Fibroblast of skin of left biceps (primary cell): ENCODE measurements around the gene TANGO2.

Experiments
- DNase-seq, 2 experiments: peaks; one replicate each; pipeline ENCODE4 v3.0.0-alpha.2; 2013; ENCODE audit warnings: low read depth in 2 of 2

The TANGO2 gene

GRCh38 chr22:20011993-20012740 lies 8.7 kb upstream of the TANGO2 start:
- DNase-seq: no peak

GRCh38 chr22:20012741-20013331 lies 8.1 kb upstream of the TANGO2 start:
- no peak for DNase-seq

DNA sequence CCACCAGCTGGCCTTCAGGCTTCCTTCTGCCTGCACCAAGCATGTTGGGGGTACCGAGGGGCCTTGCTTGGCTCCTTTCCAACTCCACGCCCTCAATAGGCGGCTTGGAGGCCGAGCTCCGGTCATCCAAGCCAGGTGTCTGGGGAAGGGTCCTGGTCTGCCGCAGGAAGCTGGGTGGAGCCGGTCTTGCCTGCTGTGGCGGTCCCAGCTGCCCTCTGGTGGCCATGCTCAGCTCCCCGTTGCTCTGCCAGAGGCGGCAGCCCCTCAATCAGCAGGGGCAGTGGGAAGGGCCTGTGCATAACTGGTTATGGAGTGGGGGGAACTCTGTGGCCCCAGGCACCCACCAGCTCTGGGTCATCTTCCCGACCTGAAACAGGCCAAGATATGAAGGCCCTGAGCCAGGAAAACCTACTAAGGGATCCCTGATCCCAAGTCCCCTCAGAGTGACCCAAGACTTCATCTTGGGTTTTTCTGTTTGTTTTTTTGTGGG lies 7.5 kb upstream of the TANGO2 start:
- DNase-seq: peak in 1 of 2 experiments; percentile 3

DNA sequence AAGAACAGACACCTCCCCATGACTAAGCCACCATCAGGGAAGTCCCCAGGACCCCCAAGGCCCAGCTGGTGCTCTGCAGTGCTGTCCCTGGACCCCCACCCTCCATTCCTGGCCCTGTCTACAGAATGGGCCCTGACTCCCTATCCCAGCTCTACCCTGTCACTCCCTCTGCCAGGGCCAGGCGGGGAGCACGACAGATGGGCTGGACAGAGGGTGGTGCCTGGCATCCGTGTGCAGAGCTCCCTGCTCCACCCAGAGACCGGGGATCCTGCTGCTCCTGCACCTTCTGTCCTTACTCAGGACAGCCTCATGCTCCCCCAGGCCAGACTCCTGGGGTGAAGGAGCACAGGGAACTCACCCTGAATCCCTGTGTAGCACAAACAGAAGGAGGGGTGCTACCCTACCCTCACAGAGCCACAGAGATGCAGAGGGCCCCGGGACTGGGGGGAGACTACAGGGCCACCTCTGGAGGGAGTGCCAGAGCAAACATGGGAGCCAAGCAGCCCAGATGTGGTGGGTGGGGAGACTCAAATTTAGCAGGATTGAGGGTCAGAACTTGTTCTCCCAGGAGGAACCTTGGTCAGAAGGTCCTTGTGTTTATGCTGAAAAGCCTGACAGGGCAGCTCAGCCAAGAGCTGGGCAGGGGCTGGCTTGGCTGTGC lies 6.3 kb upstream of the TANGO2 start:
- no peak for DNase-seq

GRCh38 chr22:20015187-20015625 lies 5.7 kb upstream of the TANGO2 start:
- DNase-seq: no peak

DNA sequence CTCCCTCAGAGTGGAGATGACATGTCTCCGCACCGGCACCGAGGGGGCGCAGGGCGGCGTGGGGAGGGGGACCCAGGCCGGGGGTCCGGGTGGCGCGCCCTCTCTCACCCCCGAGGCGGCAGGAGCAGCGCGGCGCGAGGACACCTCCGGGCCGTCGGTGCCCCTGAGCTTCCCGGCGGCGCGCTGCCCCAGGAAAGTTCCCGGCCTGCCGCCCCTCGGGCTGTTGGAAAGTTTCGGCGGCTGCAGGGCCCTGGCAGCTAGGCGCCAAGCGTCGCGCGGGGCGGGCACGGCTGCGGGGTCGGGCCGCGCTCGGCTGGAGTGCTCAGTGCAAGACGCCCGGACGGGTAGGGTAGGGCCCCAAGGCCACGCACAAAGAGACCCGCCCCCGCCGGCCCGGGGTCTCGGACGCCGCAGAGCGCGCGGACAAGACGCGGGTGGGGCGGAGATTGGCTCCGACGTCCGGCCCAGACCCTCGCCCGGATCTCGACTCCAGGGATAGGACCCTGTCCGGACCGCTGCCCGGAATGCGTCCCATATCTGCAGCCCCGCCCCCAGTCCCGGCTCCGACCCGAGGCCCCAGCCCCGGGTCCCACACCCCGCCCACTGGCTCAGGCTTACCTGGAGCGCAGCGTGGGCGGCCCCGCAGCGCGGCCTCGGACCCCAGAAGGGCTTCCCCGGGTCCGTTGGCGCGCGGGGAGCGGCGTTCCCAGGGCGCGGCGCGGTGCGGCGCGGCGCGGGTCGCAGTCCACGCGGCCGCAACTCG lies 4.8 kb upstream of the TANGO2 start:
- no peak for DNase-seq

DNA sequence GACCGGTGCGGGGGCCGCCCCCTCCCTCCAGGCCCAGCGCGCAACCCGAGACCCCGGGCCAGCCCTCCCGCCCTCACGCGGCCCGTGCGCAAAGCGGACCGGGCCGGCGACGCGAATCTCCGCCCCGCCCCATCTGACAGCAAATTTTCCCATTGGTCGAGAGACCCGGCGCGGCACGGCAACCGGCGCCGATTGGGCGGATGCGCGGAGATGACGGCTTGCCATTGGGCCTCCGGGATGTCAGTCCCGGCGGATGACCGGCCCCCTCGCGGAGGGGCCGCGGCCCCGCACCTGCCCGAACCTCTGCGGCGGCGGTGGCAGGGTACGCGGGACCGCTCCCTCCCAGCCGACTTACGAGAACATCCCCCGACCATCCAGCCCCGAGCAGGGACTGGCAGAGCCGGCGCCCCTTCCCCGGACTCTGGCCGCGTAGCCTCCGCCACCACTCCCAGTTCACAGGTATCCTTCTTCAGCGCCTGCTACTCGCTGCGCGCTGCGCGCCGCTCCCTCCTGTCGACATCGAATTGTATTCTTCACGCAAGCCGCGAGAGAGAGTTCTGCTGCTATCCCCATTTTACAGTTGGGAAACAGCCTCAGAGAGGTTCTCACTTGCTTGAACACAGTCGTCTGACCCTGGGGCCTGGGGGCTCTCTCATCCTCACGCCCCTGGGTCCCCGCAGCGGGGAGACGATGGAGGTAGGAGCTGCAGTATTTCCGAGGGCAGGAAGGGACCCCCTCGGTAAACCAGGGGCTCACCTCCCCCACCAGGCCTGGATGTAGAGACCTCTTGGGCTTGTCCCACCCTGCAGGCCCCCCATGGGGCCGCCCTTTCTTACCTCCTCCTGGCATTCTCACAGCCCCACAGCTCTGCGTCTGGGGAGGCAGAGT lies 3.9 kb upstream of the TANGO2 start, which contains the start of gene ARVCF:
Gene ARVCF (minus strand): TSS at position 90 of the 888 bp plus-strand sequence. CDS start 26,029 bp downstream, outside the sequence.
- DNase-seq: peak; percentile 62 to 65

DNA sequence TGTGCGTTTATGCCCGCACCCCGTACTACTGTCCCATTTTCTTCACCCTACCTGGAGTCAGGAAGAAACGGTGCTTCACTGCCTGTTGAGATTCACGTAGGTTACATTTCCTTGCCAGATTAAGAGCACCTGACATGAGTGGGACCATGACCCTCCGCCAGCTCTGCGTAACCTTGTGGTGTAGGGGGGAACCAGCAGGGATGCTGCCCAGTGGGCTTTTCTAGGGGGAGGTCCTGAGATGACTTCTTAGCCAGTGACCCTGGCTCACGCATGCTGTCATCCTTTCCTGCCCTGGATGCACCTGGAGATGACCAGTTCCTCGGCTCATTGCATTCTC lies 3.3 kb upstream of the TANGO2 start:
- DNase-seq: no peak

GRCh38 chr22:20018001-20018400 lies 2.9 kb upstream of the TANGO2 start:
- DNase-seq: no peak

DNA sequence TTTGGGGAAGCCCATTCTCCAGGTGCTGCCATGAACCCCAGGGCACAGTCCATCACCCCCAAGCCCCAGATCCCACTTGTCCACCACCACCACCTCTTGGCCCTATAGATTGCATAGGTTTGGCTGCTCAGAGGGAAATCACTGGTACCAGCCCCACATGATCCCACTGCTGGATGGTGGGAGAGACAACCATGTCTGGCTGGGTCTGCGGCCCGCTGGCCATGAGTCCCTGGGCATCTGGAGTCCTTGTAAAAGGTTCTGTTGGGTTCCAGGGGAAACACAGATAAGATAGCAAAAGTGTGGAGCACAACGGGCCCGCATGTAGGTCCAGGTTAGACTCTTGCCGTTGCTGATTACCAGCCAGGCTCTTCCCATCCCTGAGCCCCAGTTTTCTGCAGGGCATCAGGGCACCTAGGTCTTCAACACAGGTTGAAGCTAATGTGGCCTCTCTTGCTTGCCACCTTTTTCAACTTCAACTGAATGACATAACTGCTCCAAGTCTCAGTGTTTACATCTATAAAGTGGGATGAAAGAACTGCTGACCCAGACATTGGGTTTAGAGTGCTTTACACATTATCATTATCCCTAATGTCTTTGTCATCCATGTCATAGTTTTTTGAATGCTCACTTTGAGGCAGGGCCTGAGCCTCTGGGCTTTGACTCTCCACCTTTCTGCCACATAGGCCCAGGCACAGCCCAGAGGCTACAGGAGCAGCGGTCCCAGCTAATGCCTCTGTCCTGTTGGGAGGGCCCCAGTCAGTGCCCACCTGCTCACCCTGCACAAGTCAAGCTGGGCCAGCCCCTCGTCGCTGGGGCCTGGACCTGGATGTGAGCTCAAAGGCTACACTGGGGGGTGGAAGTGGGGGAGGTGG lies 1.0 kb upstream of the TANGO2 start:
- no peak for DNase-seq

- DNase-seq: no peak
These were observed 579 bp downstream of the TANGO2 start for GRCh38 chr22:20021196-20022181.

DNA sequence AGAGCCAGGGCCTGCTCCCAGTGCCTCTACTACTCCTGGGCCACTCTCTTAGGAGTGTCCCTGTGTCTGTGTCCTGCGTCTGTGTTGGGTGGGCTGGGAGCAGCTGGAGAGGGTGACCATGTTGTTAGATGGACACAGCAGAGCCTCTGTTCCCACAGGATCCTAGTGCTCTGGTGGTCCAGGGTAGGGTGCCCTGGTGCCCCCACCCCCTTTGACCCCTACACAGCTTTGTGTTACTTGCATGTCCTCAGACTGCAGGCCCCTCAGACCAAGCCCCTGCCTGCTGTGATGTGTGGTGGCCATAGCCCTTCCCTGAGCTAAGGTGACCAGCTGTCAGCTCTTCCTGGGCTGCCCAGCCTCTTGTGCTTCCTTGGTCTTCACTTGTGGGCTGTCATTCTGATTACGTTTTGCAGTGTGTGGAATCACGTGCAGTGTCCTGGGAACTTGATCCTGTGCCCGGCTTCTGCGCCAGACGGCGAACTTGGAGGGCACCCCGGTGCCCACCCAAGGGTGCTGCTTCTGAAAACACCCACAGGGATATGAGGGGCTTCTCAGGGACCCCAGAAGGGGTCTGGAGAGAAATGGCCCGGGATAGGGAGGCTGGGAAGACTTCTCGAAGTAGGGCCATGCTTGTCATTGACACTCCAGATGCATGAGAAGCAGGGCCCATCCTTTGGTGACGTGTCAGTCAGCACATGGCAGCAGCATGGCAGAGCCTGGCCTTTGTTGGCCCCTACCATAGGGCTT lies 1.5 kb downstream of the TANGO2 start:
- DNase-seq: no peak

- DNase-seq: no peak
These were observed 2.2 kb downstream of the TANGO2 start for GRCh38 chr22:20022978-20023613.

GRCh38 chr22:20024225-20024624 lies 3.3 kb downstream of the TANGO2 start:
- DNase-seq: no peak

GRCh38 chr22:20024650-20025397 lies 3.9 kb downstream of the TANGO2 start:
- no peak for DNase-seq

- DNase-seq: no peak
These were observed 4.7 kb downstream of the TANGO2 start for GRCh38 chr22:20025401-20026203.
